Stimulated activated CD4-positive, alpha-beta T cell treated with anti-CD3 and anti-CD28 coated beads, Interleukin-12 subunit alpha, Interleukin-12 subunit beta, amount 100 ng/mL, for 4 hours (primary cell): Measurements from ENCODE around the gene SPATA31D1.

Experiments used
- DNase-seq: peaks from one replicate; pipeline ENCODE4 v3.0.0-alpha.2; 2020

Gene SPATA31D1

DNA sequence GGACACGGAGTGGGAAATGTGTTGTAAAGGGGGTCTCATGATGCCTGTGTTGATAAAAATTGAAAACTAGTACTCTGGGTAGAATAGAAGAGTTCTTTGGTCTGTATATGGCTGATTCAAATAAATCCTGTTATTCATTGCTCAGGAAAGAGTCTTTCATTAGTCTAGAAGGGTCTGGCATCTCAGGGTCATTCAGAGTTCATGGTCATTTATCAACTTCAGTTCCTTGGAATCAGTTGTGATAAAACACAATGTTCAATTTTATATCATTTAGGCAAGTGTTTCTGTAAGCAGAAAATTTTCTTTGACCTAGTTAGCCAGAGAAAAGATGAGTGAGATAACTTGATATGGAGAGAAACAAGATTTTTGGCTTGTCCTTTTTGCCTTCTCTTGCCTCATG lies 36.3 kb downstream of the SPATA31D1 start:
- DNase-seq, result no peak

DNA sequence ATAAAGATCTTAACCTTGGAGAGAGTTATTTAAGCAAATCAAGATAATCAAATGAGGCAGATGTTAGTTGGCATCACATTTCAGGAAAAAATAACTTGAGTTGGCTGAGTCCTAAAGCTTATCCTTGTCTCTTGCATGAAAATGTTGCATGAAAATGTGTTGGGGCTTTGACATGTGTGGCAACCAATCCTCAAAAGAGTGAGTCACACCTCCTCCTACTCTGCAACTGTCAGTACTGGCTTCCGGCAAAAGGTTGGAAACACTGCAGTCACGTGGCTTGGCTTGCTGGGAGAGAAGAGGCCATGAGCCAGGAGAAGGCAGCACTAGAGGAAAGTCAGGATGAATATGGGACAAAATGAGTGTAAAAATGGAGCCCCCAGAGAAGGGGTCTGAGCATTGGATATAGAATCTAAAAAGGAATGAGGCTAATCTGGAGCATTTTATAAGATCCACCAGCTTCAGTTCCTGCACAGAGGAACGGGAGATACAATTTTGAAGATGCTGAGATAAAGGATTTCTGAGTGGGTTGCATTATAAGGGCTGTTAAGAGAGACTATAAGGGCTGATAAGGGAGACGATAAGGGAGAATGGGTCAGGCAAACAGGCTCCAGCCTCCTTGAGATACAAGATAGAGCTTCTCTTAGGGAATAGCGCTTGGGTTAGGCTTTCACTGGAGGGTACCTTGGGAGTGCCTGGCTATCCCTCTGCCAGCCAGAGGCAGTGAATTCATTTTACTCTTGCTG lies 43.1 kb downstream of the SPATA31D1 start:
- DNase-seq, result no peak

DNA sequence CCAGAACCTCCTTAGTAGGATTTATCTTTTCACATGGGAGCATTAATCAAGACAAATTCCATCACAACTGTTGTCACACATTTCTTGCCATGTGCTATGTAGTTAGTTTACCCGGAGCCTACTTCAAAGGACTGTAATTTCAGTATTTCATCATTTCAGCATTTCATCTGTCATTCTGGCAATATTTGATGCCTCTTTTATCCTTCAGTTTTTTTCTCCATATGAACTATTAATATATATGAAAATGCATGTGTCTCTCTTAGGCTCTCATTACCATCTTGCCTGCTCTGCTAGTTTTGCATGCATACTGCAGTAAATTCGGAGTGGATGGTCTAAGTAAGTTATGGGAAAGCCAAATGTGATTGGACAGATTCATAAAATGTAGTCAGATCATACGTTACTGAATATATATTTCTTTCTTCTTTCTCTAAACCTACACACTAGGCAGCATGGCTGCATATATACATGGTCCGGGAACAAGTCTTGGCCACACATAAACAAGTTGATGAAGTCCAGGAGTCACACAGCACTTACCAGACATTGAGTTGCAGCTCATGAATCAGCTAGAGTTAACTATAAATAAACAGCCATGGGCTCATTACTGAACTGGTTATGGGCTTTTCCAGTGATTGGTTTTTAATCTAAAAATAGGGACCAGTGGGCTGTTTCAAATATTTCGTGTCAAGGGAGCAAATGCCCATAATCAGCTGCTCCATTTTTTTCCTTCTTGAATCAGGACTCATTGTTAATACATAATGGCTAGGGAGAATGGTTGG lies 46.6 kb downstream of the SPATA31D1 start:
- DNase-seq, result no peak

DNA sequence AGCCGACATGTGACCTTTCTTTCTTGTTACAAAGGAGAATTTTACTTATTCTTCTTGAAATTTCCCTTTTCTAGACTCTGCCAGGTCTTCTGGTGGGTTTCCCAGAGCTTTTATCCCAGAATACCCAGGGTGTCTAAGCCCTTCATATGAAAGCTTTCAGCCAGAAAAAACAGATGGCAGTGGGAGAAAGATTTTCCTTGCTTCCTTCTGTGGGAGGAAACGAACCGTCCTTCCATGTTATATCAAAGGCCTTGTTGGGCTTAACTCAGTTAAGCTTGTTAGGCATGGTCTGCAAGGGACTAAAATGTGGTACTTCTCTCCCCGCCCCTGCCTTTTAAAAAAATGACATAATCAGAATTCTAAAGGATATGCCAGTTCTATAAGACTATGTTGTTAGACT lies 47.5 kb downstream of the SPATA31D1 start:
- DNase-seq, result no peak

DNA sequence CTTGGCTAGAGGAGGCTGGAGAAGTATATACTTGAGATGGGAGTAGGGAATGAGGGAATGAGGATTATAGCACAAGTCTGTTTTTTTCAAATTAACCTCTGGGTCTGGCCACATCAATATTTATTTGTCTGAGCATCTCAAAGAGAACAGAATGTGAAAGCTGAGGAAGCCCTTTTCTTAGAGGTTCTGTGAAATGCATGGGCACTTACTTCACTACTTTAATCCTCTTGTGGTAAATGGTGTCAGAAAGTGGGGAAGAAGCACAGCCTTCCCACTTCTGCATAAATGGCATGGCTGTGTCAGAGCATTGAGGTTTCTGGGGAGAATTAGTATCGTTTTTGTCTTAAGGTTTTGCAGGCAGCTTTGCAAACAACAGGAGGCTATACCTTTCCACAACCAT lies 48.6 kb downstream of the SPATA31D1 start:
- no peak for DNase-seq

DNA sequence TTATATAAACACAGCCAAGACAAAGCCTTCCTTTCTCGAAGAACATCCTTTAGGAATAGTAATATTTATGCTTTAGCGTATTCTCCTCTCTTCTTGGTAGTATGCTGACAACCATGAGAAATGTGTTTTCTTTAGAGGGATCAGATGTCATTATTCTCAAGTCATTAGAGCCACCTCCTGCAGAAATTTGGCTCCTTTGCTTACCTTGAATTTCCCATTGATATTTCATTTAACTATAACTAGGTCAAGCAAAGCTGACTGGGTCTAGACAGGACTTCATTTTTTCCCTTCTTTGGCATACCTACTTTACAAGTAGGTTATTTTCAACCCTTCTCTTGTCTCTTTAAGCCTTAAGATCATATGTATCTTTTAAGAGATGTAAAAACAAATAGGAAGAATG lies 50.3 kb downstream of the SPATA31D1 start:
- DNase-seq, result no peak
